Islet of Langerhans (tissue), 1 donor: ENCODE measurements around the gene SHISA5.
"Not testable (repeated sequence)": the region's sequence is repeated elsewhere in the genome, so short reads cannot be mapped to it uniquely, and the experiment has no call there.

Experiments used
- FAIRE-seq: peaks from one replicate; lab custom pipeline; 2011; peaks lifted over from hg19 to GRCh38; lab: Jason Lieb, UNC

SHISA5 gene, protein sequence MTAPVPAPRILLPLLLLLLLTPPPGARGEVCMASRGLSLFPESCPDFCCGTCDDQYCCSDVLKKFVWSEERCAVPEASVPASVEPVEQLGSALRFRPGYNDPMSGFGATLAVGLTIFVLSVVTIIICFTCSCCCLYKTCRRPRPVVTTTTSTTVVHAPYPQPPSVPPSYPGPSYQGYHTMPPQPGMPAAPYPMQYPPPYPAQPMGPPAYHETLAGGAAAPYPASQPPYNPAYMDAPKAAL

DNA sequence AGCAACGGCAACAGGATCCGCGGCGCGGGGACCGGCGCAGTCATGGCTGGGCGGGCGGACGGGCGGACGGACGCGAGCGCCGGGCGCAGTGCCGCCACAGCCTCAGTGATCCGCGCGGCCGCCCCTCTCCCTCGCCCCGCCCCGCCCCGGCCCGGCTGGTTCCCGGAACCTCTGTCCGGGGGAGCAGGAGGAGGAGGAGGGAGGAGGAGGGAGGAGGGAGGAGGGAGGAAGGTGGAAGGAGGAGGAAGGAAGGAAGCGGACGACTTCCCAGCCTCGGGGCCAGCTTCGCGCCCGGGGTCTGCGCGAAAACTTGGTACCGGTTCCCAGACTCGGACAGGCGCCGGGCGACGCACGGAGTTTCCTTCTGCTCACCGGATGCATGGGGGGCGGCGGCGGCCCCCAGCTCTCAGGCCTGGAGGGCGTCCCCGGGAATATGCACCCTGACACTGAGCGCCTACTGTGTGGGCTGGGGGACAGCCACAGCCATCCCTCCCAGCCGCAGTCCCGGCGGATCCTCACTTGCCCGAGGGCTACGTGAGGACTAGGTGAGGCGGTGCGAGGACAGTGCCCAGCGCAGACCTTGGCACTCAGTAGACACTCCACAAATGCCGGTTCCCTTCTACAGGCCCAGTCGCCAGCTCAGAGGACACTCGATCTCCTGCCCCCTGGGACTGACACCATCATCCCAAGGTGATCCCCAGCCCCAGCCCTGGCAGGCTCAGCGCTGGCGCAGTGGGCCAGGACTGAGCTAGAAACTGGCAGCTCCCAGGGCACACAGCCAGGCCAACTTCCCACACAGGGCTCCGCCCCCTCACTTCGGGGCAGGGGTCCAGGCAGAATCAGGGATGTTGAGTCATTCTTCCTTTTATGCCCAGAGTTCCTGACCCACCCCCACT is at the start of gene SHISA5:
Gene SHISA5, minus strand, starts transcription at position 124 of the 896 bp plus-strand sequence. Its CDS starts 80 bp downstream, at position 44.
- no peak for FAIRE-seq

DNA sequence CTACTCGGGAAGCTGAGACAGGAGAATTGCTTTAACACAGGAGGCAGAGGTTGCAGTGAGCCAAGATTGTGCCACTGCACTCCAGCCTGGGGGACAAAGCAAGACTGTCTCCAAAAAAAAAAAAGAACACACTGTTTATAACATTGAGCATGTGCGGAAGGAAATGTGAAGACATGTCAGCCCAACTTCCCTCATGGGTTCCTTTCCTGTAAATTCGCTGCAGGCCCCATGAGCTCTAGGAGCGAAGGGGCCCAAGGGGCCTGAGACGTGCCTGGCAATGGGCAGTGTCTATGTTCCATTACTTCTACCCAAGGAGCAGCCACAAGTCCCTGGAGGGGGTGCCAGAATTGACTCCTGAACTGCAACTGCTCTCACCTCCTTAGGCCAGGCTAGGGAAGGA is 49.4 kb upstream of the SHISA5 start:
- FAIRE-seq, result no peak

GRCh38 chr3:48552111-48552951 is 48.4 kb upstream of the SHISA5 start:
- FAIRE-seq, result no peak

DNA sequence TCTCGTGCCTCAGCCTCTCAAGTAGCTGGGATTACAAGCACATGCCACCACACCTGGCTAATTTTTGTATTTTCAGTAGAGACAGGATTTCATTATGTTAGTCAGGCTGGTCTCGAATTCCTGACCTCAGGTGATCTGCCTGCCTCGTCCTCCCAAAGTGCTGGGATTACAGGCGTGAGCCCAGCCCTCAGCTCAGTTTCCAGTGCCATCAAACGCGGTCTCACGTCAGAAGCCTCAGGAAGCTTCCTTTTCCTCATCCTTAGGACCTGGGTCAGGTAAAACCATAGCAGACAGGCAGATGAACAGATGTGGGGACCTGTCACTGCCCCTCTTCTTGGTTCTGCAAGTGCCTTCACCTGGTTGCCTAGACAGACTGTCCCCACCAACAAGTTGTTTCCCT is 47.7 kb upstream of the SHISA5 start:
- FAIRE-seq, result not testable (repeated sequence)

DNA sequence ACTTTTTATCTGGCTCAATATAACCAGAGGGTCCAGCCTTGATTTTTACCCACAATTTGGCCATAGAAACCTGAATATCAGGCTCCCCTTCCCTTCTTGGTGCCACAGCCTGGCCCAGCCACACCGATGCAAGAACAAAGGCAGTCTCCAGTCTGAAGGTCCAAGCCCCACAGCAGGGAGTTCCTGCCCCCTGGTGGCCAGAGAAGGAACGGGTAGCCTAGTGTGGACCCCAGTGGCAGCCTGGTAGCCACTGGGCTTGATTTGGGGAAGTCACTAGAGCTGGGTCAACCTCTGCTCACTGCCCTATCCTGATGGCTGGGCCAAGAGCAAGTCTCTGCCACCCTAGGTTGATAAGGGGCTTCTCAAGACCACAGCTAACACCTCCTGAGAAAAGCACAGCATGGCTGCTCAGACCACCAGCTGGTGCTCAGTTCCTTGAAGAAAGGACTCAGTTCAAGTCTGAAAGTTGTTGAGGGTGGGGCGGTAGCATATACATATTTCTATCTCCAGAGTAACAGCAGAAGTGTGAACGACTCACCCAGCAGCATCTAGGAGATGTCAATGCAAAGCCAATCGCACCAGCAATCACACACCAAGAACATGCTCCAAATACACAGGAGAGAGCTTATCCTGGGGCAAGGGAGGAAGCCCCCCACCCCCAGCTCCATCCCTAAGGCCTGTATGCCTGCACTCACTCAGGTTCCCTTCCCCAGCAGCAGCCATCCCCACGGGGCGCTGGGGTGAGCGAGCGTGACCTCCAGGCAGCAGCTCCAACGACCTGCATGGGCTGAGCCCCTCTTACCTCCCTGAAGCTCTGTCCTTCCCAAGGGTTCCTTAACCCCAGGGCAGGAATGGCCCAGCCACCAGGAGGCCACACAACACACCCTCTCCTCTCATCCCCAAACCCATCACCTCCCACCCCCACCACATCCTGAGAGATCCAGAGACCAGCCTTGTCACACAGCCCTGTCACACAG is 45.0 kb upstream of the SHISA5 start:
- no peak for FAIRE-seq

- FAIRE-seq, result no peak
These were observed 44.2 kb upstream of the SHISA5 start for GRCh38 chr3:48548126-48548525.

DNA sequence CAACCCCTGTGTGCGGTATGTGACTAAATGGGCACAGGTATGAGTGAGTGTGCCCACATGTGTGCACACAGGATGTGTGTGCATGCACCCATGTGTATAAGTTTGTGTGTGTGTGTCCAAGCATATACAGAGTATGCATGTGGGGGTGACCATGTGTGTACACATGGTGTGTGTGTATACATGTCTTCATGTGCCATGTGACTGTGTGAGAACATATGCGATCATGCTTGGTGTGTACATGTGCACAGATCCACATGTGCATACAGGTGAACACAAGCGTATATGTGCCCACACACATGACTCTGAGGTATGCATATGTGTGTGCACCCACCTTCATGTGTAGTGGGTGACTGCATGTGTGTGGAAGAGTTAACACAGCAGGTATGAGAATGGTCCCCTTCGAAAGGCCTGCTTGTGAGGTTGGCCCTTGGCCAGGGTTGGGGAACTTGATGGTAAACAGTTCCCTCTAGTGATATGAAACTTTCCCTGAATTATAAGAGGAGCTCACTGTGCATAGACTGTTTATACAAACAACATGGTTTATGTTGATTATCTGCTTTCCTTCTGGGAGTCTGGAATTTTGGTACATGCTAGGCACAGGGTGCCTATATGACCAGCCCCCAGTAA is 42.3 kb upstream of the SHISA5 start:
- no peak for FAIRE-seq

- no peak for FAIRE-seq
These were observed 40.2 kb upstream of the SHISA5 start for GRCh38 chr3:48544141-48544540.

- no peak for FAIRE-seq
These were observed 39.4 kb upstream of the SHISA5 start for GRCh38 chr3:48543271-48543866.

DNA sequence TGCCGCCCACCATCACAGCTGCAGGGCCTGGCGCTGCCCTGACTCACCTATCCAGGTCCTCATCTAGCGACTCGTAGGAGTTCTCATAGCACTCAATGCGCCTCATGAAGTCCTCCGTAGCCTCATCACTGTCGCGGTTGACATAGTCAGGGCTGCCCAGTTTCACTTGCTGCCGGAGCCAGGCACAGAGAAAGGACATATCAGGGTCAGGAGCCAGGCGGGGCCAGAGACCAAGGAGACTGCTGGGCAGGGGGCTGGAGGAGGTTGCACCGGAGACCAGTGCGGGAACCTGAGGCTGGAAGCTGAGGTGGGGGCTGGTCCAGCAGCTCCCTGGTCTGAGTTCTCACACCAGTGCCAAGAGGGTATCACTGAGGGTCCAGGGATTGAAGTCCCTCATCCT is 34.5 kb upstream of the SHISA5 start:
- no peak for FAIRE-seq

DNA sequence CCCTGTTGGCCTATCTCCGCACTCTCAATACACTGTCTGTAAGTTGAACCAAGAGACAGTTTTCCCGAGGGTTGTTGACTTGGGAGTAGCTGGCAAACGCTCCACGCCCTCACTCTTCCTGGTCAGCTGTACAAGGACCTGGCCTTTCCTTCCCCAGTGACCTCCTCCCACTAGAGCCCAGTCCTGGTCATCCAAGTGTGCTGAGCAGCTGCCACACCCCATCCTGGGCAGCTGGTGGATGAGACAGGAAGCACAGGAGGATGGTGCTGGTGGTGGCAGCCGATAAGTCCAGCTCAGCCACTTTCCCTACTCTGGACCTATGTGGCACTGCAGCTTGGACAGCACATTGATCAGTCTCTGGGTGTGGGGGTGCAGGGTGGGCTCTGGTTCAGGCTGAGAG is 32.8 kb upstream of the SHISA5 start:
- no peak for FAIRE-seq

DNA sequence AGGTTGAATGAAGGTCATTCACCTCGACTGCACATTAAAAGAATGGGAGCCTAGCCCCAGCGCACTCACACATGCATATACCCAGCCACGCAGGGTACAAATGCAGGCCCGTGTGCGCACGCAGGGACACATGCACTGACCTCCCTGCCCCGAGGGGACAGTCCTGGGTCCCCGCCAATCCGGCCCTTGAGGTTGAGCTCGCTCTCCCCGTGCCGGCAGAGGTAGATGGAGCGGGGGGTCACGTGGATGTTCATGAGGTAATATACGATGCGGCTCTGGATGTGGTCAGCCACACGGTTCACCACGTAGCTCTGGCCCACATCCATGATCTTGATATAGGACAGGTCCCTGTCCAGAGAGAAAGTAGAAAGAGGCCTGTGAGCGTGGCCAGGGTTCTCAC is 32.1 kb upstream of the SHISA5 start:
- no peak for FAIRE-seq

DNA sequence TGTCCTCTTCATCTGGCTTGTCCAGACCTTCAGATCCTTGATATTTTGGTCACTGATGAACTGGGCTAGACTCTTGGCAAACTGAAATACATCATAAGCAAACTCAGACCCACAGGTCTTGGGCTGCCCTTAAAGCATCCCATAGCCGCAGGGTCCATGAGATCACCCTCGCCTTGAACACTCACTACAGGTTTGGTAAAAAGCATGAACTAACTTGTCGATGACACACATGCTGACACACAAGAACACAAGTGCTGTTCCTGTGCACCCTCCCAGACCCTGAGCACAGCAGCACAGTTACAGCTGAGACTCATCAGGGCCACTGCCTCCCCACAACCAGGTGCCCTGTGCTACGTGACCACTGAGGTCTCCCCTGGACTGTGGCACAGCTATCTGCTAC is 31.6 kb upstream of the SHISA5 start:
- FAIRE-seq, result no peak

DNA sequence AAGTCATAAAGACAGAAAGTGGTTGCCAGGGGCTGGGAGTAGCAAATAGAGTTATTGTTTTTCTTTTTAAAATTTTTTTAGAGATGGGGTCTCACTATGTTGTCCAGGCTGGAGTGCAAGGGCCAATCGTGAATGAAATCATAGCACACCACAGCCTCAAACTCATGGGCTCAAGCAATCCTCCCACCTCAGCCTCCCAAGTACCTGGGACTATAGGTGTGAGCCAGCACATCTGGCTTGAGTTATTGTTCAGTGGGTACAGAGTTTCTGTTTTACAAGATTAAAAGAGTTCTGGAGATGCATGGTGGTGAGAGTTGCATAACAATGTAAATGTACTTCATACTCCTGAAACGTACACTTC is 29.0 kb upstream of the SHISA5 start:
- no peak for FAIRE-seq

- no peak for FAIRE-seq
These were observed 28.4 kb upstream of the SHISA5 start for GRCh38 chr3:48532271-48532976.

GRCh38 chr3:48530701-48531100 is 26.7 kb upstream of the SHISA5 start:
- not testable (repeated sequence) for FAIRE-seq

- FAIRE-seq, result no peak
These were observed 24.8 kb upstream of the SHISA5 start for GRCh38 chr3:48528754-48529153.

GRCh38 chr3:48528048-48528447 is 24.1 kb upstream of the SHISA5 start:
- FAIRE-seq, result no peak

GRCh38 chr3:48524970-48525369 is 21.0 kb upstream of the SHISA5 start:
- no peak for FAIRE-seq

DNA sequence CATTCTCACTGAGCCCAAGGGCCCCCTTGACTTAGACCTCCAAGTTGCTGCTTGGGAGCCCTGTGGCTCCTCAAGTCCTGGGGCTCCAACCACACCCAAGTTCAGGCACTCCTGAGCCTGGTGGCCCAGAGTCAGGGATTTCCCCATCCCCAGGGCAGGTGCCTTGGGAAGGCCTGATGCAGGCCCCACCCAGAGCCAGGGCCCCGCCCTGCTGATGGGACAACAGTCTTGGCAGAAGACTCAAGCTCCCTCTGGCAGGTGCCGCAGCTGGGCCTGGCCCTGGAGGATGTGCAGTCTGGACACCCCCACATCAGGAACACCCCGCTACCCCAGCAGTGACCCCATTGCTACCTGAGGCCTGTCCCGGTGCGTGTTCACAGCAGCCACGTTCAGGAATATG is 17.7 kb upstream of the SHISA5 start:
- no peak for FAIRE-seq
